K562 (cell line): ENCODE data around the gene KLF1. TPM values are rescaled to one million over a fixed set of nuclear protein-coding genes. Genes with fewer than 3 reads are reported as not detected.

ENCODE experiments used
- CBX8 ChIP-seq: fragments of 200-600 bp; sonication (generic); IDR thresholded peaks from 2 replicates; pipeline ENCODE4 v1.6.1; 2012; ENCODE audit warnings: borderline replicate concordance, mixed run types, low read depth, mild to moderate bottlenecking, moderate library complexity, mixed read lengths, low read length, control low read depth, inconsistent platforms; ENCODE audit not compliant: poor library complexity, severe bottlenecking; ENCODE audit errors: extremely low read depth
- CHD7 ChIP-seq: fragments of 200-600 bp; sonication (generic); IDR thresholded peaks from one replicate; pipeline ENCODE4 v1.6.1; 2012; ENCODE audit warnings: mild to moderate bottlenecking, low read depth, low read length, inconsistent platforms
- GABPB2 ChIP-seq: fragments of 250-450 bp; sonication (Bioruptor Pico); conservative IDR thresholded peaks from 2 replicates; pipeline ENCODE4 v1.5.1; 2021; ENCODE audit warnings: mild to moderate bottlenecking
- IRF9 ChIP-seq: fragments of 450-650 bp; IDR thresholded peaks from 2 replicates; pipeline ENCODE4 v1.6.1; 2016; ENCODE audit warnings: missing biosample characterization, missing genetic modification characterization
- NFIC ChIP-seq: fragments of 450-650 bp; IDR thresholded peaks from 2 replicates; pipeline ENCODE4 v1.6.1; 2017; ENCODE audit warnings: mild to moderate bottlenecking, inconsistent platforms
- TSC22D4 ChIP-seq: fragments of 450-650 bp; IDR thresholded peaks from 2 replicates; pipeline ENCODE4 v1.6.1; 2016; ENCODE audit warnings: missing genetic modification characterization, missing biosample characterization, control low read depth
- polyA plus RNA-seq, 8 experiments: library from polyadenylated mRNA; depleted of rRNA in 4 of 8; stranded (reverse) in 5 of 8; unstranded in 3 of 8; fragments of >200 nt; fragmentation: Nextera tagmentation in 2 of 8; fragmentation: Illumina TruSeq in 1 of 8; extraction: Ambion mirVana in 2 of 8; extraction: Trizol in 1 of 8; gene quantifications; 2 replicates each; pipeline versions ENCODE4 v1.2.1 to v1.2.3, GENCODE V29; 2011 to 2014; ENCODE audit warnings: inconsistent platforms in 1 of 8, missing spikeins in 1 of 8
- total RNA-seq, 7 experiments: library from RNA; depleted of rRNA in 6 of 7; stranded (reverse); fragments of >200 nt in 6 of 7; fragmentation: Illumina TruSeq in 2 of 7; extraction: Trizol in 2 of 7; gene quantifications; 2 replicates each; pipeline versions ENCODE4 v1.2.1 to v1.2.3, GENCODE V29; 2011 to 2021; ENCODE audit warnings: low replicate concordance in 1 of 7
- TF ChIP-seq, protein P1 (sequence below): fragments of 450-650 bp; IDR thresholded peaks from 2 replicates; pipeline ENCODE4 v1.6.1; 2016; ENCODE audit warnings: borderline replicate concordance
- TF ChIP-seq, protein P2 (sequence below): fragments of 250-450 bp; sonication (Bioruptor Pico); IDR thresholded peaks from 2 replicates; pipeline ENCODE4 v1.8.0; 2021; ENCODE audit warnings: moderate library complexity, mild to moderate bottlenecking, inconsistent platforms

Gene KLF1
- total and polyA plus RNA-seq, 9 of the 15 experiments (the other 6 are each of a cell fraction or from before 2014, with no cell fraction given): 8.4 to 163 (median 47.3) TPM

GRCh38 chr19:12913011-12913561 lies 26.1 kb upstream of the KLF1 start (continued):
- no peak for TF ChIP-seq CBX8
- TF ChIP-seq, protein P1, sequence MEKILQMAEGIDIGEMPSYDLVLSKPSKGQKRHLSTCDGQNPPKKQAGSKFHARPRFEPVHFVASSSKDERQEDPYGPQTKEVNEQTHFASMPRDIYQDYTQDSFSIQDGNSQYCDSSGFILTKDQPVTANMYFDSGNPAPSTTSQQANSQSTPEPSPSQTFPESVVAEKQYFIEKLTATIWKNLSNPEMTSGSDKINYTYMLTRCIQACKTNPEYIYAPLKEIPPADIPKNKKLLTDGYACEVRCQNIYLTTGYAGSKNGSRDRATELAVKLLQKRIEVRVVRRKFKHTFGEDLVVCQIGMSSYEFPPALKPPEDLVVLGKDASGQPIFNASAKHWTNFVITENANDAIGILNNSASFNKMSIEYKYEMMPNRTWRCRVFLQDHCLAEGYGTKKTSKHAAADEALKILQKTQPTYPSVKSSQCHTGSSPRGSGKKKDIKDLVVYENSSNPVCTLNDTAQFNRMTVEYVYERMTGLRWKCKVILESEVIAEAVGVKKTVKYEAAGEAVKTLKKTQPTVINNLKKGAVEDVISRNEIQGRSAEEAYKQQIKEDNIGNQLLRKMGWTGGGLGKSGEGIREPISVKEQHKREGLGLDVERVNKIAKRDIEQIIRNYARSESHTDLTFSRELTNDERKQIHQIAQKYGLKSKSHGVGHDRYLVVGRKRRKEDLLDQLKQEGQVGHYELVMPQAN: no peak
- peak; percentile 57 for TF ChIP-seq NFIC
- no peak for TF ChIP-seq GABPB2
- TF ChIP-seq, protein P2, sequence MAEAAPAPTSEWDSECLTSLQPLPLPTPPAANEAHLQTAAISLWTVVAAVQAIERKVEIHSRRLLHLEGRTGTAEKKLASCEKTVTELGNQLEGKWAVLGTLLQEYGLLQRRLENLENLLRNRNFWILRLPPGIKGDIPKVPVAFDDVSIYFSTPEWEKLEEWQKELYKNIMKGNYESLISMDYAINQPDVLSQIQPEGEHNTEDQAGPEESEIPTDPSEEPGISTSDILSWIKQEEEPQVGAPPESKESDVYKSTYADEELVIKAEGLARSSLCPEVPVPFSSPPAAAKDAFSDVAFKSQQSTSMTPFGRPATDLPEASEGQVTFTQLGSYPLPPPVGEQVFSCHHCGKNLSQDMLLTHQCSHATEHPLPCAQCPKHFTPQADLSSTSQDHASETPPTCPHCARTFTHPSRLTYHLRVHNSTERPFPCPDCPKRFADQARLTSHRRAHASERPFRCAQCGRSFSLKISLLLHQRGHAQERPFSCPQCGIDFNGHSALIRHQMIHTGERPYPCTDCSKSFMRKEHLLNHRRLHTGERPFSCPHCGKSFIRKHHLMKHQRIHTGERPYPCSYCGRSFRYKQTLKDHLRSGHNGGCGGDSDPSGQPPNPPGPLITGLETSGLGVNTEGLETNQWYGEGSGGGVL (CRISPR knock-in tag): no peak
- no peak for TF ChIP-seq IRF9
- TF ChIP-seq TSC22D4: no peak
- no peak for TF ChIP-seq CHD7
